Muscle layer of colon (tissue), 2 donors: Measurements from ENCODE around the gene ARHGAP11B.
"Not testable (repeated sequence)": the region's sequence is repeated elsewhere in the genome, so short reads cannot be mapped to it uniquely, and the experiment has no call there.

Source experiments
- H3K27ac ChIP-seq: one replicate; pipeline ENCODE4 v1.7.0; 2013; ENCODE audit warnings: low read depth, mild to moderate bottlenecking, low read length, moderate library complexity
- H3K27me3 ChIP-seq, 2 donors: one replicate each; pipeline ENCODE4 v1.7.0; 2013; ENCODE audit warnings: low read length in 2 of 2, mild to moderate bottlenecking in 2 of 2; ENCODE audit not compliant: insufficient read depth in 2 of 2, control insufficient read depth in 1 of 2
- H3K36me3 ChIP-seq: one replicate; pipeline ENCODE4 v1.7.0; 2013; ENCODE audit warnings: mild to moderate bottlenecking, low read length; ENCODE audit not compliant: insufficient read depth
- H3K4me1 ChIP-seq: one replicate; pipeline ENCODE4 v1.7.0; 2013; ENCODE audit warnings: mild to moderate bottlenecking, low read length; ENCODE audit not compliant: insufficient read depth
- H3K4me3 ChIP-seq, 2 donors: one replicate each; pipeline ENCODE4 v1.7.0; 2013; ENCODE audit warnings: low read length in 2 of 2, low read depth in 1 of 2, mild to moderate bottlenecking in 1 of 2, moderate library complexity in 1 of 2
- H3K9ac ChIP-seq: one replicate; pipeline ENCODE4 v1.7.0; 2013; ENCODE audit warnings: low read length
- H3K9me3 ChIP-seq: one replicate; pipeline ENCODE4 v1.7.0; 2013; ENCODE audit warnings: mild to moderate bottlenecking, low read length
- donor health status: abdominal sarcoma.
- donor health status: Adenocarcinoma of cecum.

ARHGAP11B gene

DNA sequence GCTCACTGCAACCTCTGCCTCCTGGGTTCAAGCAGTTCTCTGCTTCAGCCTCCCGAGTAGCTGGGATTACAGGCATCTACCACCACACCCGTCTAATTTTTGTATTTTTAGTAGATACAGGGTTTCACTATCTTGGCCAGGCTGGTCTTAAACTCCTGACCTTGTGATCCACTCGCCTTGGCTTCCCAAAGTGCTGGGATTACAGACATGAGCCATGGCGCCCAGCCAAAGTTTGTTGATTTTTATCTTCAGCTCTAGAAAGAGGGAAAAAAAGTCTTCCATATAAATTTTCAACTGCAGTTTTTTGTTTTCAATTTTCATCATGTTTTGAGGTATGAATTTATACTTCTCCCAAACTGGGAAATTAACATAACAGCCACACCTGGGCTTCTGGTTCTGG lies 43.7 kb downstream of the ARHGAP11B start:
- not testable (repeated sequence) for H3K4me3 ChIP-seq, H3K4me1 ChIP-seq, H3K36me3 ChIP-seq, H3K27me3 ChIP-seq, H3K27ac ChIP-seq, H3K9me3 ChIP-seq, H3K9ac ChIP-seq

DNA sequence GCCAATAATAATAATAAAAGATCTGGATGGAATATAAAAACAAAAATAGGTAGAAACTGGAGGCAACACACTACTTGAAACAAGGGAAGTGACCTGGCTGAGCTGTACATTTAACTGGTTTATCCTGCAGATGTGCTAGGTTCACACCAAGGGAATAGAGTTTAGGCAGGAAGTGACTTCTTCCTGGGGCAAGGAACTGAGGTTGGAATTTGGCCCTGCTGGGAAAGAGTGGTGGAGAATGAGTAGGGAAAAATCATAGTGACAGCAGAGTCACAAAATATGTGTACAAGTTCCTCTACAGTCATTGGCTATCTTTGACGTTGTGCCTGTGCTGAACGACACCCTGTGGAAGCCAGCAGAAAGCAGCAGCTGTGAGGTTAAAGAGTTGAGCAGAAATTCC lies 44.1 kb downstream of the ARHGAP11B start:
- Histone ChIP-seq H3K4me3 (no peak overlapping the region), H3K27ac (no peak overlapping the region), H3K4me1 (no peaks in the 10 kb centered on the region), H3K9ac (no peak overlapping the region), H3K36me3 (no peaks in the 10 kb centered on the region), H3K9me3 (no peaks in the 10 kb centered on the region), H3K27me3 (no peaks in the 10 kb centered on the region)

DNA sequence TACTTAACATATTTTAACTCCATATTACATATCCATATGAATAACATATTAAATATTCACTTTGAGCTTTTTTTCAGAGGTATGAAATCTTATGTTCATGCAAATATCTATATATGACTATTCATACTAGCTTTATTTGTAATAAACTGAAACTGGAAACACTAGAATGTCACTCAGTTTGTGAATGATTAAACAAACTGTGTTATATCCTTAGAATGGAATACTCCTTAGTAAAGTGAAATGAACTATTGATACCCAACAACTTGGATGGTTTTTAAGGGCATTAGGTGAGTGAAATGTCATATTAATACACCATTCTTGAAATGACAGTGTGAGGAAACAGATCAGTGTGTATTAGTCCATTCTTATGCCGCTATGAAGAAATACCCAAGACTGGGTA lies 45.4 kb downstream of the ARHGAP11B start:
- Histone ChIP-seq H3K9ac (no peak overlapping the region), H3K4me3 (no peak overlapping the region), H3K4me1 (no peaks in the 10 kb centered on the region), H3K27me3 (no peaks in the 10 kb centered on the region), H3K36me3 (no peaks in the 10 kb centered on the region), H3K9me3 (no peaks in the 10 kb centered on the region), H3K27ac (no peak overlapping the region)

DNA sequence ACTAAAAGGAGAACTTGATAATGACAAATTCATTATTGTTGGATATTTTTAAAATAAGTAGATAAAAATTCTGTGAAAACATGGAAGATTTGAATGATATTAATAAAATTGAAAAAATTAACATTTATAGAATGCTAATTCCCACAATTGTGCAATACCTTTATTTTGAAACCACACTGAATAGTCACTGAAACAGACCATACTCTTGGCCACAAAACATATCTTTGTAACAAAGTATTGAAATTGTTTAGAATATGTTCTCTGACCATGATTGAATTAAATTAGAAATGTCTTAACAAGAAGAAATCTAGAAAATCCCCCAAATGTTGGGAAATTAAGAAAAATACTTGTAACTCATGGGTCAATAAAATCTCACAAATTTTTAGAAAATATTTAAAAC lies 49.2 kb downstream of the ARHGAP11B start:
- H3K4me1 ChIP-seq = no peaks in the 10 kb centered on the region
- no peaks in the 10 kb centered on the region for H3K9me3 ChIP-seq
- no peaks in the 10 kb centered on the region for H3K36me3 ChIP-seq
- H3K27me3 ChIP-seq = no peaks in the 10 kb centered on the region
- no peak overlapping the region for H3K27ac ChIP-seq
- no peak overlapping the region for H3K4me3 ChIP-seq
- H3K9ac ChIP-seq = no peak overlapping the region

DNA sequence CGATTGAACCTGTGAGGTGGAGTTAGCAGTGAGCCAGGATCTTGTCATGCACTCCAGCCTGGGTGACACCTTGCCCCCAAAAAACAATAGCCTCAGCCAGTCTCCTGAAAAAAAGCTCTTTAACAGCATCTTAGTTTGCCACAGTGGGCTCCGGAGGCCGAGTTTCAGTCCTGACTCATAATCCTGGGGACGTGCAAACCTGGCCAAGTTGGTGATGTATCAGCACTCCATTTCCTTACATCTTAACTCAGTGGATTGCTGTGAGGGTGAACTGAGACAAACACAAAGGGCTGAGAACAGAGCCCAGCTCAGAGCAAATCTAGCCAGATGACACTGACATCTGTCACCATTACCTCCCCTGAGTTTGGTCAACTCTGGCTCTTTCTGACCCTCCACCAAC lies 50.0 kb downstream of the ARHGAP11B start:
- H3K4me3 ChIP-seq, H3K9me3 ChIP-seq, H3K4me1 ChIP-seq, H3K36me3 ChIP-seq, H3K27ac ChIP-seq, H3K9ac ChIP-seq, H3K27me3 ChIP-seq: not testable (repeated sequence)

DNA sequence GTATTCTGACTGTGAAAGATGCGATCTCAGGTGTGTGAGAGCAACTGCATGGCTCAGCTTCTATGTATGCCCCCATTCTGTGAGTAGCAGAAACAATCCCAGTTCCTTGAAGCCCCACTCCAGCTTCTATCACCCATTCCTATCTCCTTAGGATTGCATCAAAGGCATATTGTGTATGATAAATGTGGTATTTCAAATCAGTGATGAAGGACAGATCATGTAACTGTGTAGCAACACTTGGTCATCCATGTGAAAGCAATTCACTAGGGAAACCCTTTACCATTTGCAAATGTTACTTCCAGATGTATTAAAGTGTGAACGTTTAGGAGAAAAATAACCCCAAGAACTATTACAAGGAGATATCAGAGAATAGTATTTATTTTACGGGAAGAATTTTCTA lies 55.1 kb downstream of the ARHGAP11B start:
- H3K4me3 ChIP-seq, H3K9me3 ChIP-seq, H3K27me3 ChIP-seq, H3K27ac ChIP-seq, H3K36me3 ChIP-seq, H3K9ac ChIP-seq, H3K4me1 ChIP-seq: not testable (repeated sequence)

DNA sequence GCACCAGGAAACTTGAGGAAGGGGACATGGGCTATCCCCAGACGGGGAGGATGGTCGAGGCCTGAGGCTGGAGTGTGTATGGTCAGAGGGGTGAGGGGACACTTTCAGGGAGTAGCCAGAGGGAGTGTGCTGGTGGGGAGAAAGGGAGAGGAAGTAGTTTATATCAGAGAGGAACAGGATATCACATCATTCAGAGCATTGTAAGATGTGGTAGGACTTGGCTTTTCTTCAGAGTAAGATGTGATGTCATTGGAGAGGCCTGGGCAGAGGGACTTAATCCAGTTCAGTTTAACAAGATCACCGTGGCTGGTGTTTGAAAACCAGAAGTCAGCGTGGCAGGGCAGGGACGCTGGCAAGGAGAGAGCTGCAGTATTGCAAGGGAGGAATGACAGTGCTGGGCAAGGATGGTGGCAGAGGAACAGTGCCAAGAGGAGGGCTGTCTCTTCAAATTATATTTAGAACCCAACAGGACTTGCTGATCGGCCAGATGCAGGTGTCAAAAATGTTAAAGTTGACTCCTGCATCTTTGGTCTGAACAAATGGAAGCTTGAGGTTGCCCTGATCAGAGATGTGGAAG lies 59.9 kb downstream of the ARHGAP11B start:
- H3K9me3 ChIP-seq, H3K4me3 ChIP-seq, H3K27ac ChIP-seq, H3K9ac ChIP-seq, H3K4me1 ChIP-seq, H3K36me3 ChIP-seq, H3K27me3 ChIP-seq: not testable (repeated sequence)

DNA sequence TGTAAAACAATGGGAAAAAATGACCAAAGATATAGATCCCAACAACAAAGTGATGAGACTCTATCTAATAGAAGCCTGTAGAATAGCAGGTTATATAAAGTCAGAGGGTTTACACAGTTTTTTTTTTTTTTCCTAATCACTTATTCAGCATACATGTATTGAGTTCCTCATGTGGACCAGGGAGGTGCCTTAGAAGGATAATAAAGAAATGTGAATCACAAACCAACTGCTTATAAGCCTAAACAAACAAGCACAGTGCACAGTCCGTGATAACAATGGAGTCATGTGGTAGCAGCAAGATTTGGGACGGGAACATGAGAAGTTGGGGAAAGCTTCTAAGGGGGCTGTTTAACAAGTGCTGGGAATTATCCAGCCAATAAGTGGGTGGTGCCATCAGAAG lies 60.7 kb downstream of the ARHGAP11B start:
- not testable (repeated sequence) for H3K4me3 ChIP-seq, H3K4me1 ChIP-seq, H3K27ac ChIP-seq

More for the DNA sequence above, 60.7 kb downstream of the ARHGAP11B start:
- H3K9me3 ChIP-seq, H3K27me3 ChIP-seq, H3K36me3 ChIP-seq, H3K9ac ChIP-seq: not testable (repeated sequence)
